Heart left ventricle (tissue), 16 donors: ENCODE results near the gene MLPH. TPM values are rescaled to one million over a fixed set of nuclear protein-coding genes. Genes with fewer than 3 reads are reported as not detected.

Source experiments
- ATAC-seq, 4 donors: fragments of 200-7000 bp; cut with Tn5 transposase; one replicate each; pipeline ENCODE4 v1.9.1; 2020 to 2022; ENCODE audit warnings: moderate library complexity in 4 of 4, mild to moderate bottlenecking in 3 of 4, moderate number of reproducible peaks in 1 of 4
- DNase-seq, 5 donors: peaks; one replicate each; pipeline ENCODE4 v3.0.0-alpha.2; 2020
- H3K27ac ChIP-seq, 12 donors: fragments of 200-600 bp; sonication (generic) in 4 of 12; one replicate each; pipeline versions ENCODE4 v1.5.0 to v1.8.0; 2016 to 2022; ENCODE audit warnings: mild to moderate bottlenecking in 2 of 12
- H3K27me3 ChIP-seq, 9 donors: fragments of 200-600 bp; sonication (generic) in 2 of 9; one replicate each; pipeline versions ENCODE4 v1.5.1 to v1.8.0; 2016 to 2022; ENCODE audit warnings: mild to moderate bottlenecking in 3 of 9
- H3K36me3 ChIP-seq, 9 donors: fragments of 200-600 bp; sonication (generic) in 2 of 9; one replicate each; pipeline versions ENCODE4 v1.5.0 to v1.8.0; 2018 to 2022; ENCODE audit warnings: mild to moderate bottlenecking in 2 of 9
- H3K4me1 ChIP-seq, 12 donors: fragments of 200-600 bp; sonication (generic) in 4 of 12; one replicate each; pipeline versions ENCODE4 v1.5.0 to v1.8.0; 2016 to 2022; ENCODE audit warnings: mild to moderate bottlenecking in 3 of 12
- H3K4me3 ChIP-seq, 12 donors: fragments of 200-600 bp; sonication (generic) in 4 of 12; one replicate each; pipeline versions ENCODE4 v1.5.0 to v1.8.0; 2017 to 2022; ENCODE audit warnings: mild to moderate bottlenecking in 9 of 12, moderate library complexity in 4 of 12
- H3K9me3 ChIP-seq, 12 donors: fragments of 200-600 bp; sonication (generic) in 4 of 12; one replicate each; pipeline versions ENCODE4 v1.5.0 to v1.8.0; 2016 to 2022; ENCODE audit warnings: mild to moderate bottlenecking in 1 of 12
- POLR2A ChIP-seq, 2 donors: fragments of 450-650 bp; IDR thresholded peaks; one replicate each; pipeline ENCODE4 v1.6.1; 2017; ENCODE audit warnings: antibody characterized with exemption in 2 of 2, mild to moderate bottlenecking in 2 of 2, moderate library complexity in 2 of 2
- WGBS, 4 donors: extraction: QIAGEN DNeasy Blood & Tissue Kit in 2 of 4; methylation state at CpG; one replicate each; pipeline versions ENCODE4 v1.1.5 to v1.1.7; 2013 to 2018; 5-methylcytosine and 5-hydroxymethylcytosine counted together
- intact Hi-C, 10 donors: fragments of 100-400 bp; cut with DNase I; formaldehyde crosslinking; loops; one replicate each; pipeline versions ENCODE4 v1.11.1 to v1.14.2; 2022
- polyA plus RNA-seq, 2 donors: library from polyadenylated mRNA; stranded (reverse); fragments of 200-250 nt; gene quantifications; one replicate each; pipeline ENCODE4 v1.2.3, GENCODE V29; 2013
- total RNA-seq, 9 donors: library from RNA; depleted of rRNA in 2 of 9; stranded (reverse); fragments of >200 nt in 2 of 9; fragmentation: NEBNext Ultra II Directional in 3 of 9; extraction: Animal tissue kit (Norgen Biotek cat#: 25700) in 3 of 9; gene quantifications; one replicate each; pipeline versions ENCODE4 v1.1.0 to v1.2.4, GENCODE V29; 2016 to 2023
- TF ChIP-seq, protein P1 (sequence below), 12 donors: fragments of 200-600 bp; sonication (generic) in 4 of 12; IDR thresholded peaks; one replicate each; pipeline versions ENCODE4 v1.5.0 to v1.8.0; 2018 to 2022; ENCODE audit warnings: antibody characterized with exemption in 12 of 12, mild to moderate bottlenecking in 5 of 12
- donor health status: ischemic (EF 13 %, LVEDD 7.1; RV severe dilation, severe dysfunction).
- donor health status: healthy with polysubstance abuse.
- donor health status: DM: no; HTN: yes; CAD: no.
- donor health status: DM: no; HTN: no; CAD: no.
- donor health status: ischemic (EF 25% LVEDD 6.9; RV normal size, moderate dysfunction).
- donor health status: ischemic (EF 25% LVEDD 5.7; RV mildly dilated, moderate dysfunction).
- donor health status: healthy.
- donor health status: DM: yes; HTN: yes; CAD: no.
- donor health status: ischemic (EF 35%, LVEDD 5.7; RV mildly dilated, moderate dysfunction).
- donor health status: nonischemic (EF 11% LVEDD 7.7; RV severe dilation, severe dysfunction).
- donor health status: DM: yes; HTN: yes; CAD: no.
- donor health status: PGD.
- donor health status: ischemic (EF 29% LVEDD 5.4; RV normal size, mild dysfunction).
- donor health status: nonischemic (EF 23%, LVEDD 6.1; RV moderate dilation, normal function).

MLPH gene
- total and polyA plus RNA-seq, 11 donors = 18.3 to 60.3 (median 30.7) TPM

DNA sequence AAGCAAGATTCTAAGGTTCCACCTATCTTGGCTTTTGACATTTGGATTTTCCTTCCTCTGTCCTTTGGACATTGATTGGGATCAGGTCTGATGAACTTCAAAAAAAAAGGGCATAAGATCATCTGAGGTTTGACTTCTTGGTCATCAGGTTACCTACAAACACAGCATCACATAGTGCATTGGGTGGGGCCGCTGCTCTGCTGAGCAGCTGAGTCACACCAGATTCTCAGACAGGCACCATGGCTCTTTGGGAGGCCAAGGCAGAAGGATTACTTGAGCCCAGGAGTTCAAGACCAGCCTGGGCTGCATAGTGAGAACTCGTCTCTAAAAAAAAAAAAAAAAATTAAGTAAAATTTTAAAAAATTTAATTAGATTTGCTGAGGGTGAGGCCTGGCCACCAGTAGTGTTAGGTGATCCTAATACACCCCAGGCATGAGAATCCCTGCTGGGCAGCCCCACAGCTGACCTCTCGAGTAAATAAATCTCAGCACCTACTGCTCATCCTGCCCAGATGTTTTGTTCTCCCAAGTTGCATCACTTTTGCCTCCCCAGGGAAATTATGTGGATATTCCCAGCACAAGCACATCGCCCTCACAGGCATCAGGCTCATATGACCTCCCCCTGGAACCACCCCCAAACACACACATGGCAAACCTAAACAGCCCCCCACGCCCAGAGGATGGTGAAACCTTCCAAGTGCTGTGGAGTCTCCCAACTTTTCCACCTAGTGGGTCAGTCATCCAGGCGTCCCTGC lies 5.3 kb downstream of the MLPH start:
- peaks cover 0 to 29% (median 4%) of the 10 kb centered on the region in 12 donors for H3K4me1 ChIP-seq
- intact Hi-C loops = no loop called here
- ATAC-seq (no peak), DNase-seq (no peak)
- H3K27me3 ChIP-seq = peaks cover 0 to 20% (median 4%) of the 10 kb centered on the region in 9 donors
- H3K9me3 ChIP-seq = peaks cover 0 to 19% (median 11%) of the 10 kb centered on the region in 12 donors
- peaks cover 0 to 9% (median 0%) of the 10 kb centered on the region in 9 donors for H3K36me3 ChIP-seq
- WGBS, 4 donors = 75 to 89% (median 88%) methylated on average over 6 of the region's 6 CpGs
- TF ChIP-seq POLR2A (IDR thresholded peaks at IDR 0.05) = no peak
- TF ChIP-seq, protein P1, sequence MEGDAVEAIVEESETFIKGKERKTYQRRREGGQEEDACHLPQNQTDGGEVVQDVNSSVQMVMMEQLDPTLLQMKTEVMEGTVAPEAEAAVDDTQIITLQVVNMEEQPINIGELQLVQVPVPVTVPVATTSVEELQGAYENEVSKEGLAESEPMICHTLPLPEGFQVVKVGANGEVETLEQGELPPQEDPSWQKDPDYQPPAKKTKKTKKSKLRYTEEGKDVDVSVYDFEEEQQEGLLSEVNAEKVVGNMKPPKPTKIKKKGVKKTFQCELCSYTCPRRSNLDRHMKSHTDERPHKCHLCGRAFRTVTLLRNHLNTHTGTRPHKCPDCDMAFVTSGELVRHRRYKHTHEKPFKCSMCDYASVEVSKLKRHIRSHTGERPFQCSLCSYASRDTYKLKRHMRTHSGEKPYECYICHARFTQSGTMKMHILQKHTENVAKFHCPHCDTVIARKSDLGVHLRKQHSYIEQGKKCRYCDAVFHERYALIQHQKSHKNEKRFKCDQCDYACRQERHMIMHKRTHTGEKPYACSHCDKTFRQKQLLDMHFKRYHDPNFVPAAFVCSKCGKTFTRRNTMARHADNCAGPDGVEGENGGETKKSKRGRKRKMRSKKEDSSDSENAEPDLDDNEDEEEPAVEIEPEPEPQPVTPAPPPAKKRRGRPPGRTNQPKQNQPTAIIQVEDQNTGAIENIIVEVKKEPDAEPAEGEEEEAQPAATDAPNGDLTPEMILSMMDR (IDR thresholded peaks at IDR 0.05) = no peak
- H3K27ac ChIP-seq = no peak overlapping the region
- no peak overlapping the region for H3K4me3 ChIP-seq

DNA sequence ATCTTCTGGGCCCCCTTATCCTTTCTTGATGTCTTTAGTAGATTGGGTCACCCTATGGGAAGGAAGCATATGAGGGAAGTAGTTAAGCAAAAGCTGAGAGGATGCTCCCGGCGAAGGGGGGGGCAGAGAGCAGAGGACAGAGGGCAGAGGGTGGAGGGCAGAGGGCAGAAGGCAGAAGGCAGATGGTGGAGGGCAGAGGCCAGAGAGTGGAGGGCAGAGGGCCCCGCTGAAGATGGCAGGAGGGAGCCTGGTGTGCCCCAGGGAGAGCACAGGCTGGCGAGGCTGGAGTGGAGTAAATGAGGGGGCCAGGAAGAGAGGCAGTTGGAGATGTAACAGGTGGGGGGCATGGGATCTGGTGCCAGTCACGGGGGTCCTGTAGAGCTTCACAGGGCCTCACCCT lies 7.0 kb downstream of the MLPH start:
- peaks cover 0 to 11% (median 0%) of the 10 kb centered on the region in 9 donors for H3K36me3 ChIP-seq
- H3K4me1 ChIP-seq = peaks cover 0 to 18% (median 1%) of the 10 kb centered on the region in 12 donors
- peaks cover 0 to 19% (median 11%) of the 10 kb centered on the region in 12 donors for H3K9me3 ChIP-seq
- ATAC-seq = no peak
- DNase-seq = no peak
- H3K27me3 ChIP-seq = peaks cover 0 to 2% (median 0%) of the 10 kb centered on the region in 9 donors
- TF ChIP-seq POLR2A (IDR thresholded peaks at IDR 0.05) = no peak
- TF ChIP-seq, protein P1 (IDR thresholded peaks at IDR 0.05) = no peak
- 71 to 85% (median 81%) methylated on average over 5 of the region's 5 CpGs for WGBS, 4 donors
- intact Hi-C loops = no loop called here
- H3K27ac ChIP-seq = no peak overlapping the region
- no peak overlapping the region for H3K4me3 ChIP-seq

DNA sequence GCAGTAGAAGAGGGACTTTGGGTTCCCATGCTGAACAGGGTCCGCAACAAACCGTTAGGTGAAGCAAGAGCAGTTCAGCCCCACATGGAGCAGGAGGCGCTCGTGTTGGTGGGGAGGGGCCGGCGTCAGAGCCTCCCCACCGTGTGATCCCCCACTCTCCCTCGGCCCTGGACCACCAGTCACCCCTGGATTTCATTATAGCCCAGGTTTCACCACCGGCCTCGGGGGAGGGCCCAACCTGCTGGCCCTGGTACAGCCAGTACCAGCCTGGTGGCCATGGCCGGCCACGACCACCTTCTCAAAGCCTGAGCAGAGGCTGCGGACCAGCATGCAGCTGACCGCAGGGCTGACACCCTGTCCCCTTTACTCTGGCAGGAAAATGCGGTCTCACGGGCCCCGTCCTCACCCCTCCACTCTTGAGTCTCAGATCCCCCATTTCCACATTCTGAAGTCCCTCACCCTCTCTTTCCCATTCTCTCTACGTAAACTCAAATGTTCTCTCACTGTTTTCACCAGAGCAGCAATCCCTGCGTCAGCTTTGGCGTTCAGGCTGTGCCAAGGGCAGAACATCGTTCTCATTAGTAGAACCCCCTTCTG lies 8.6 kb downstream of the MLPH start:
- Histone ChIP-seq H3K4me3 (no peak overlapping the region), H3K27ac (no peak overlapping the region), H3K36me3 (peaks cover 0 to 11% (median 0%) of the 10 kb centered on the region in 9 donors), H3K9me3 (peaks cover 0 to 19% (median 11%) of the 10 kb centered on the region in 12 donors), H3K27me3 (no peaks in the 10 kb centered on the region), H3K4me1 (peaks cover 0 to 3% (median 0%) of the 10 kb centered on the region in 12 donors)
- no peak for ATAC-seq
- WGBS, 4 donors = 87 to 88% (median 87%) methylated on average over 21 of the region's 21 CpGs
- intact Hi-C loops = no loop called here
- TF ChIP-seq, protein P1 (IDR thresholded peaks at IDR 0.05) = no peak
- TF ChIP-seq POLR2A (IDR thresholded peaks at IDR 0.05) = no peak
- no peak for DNase-seq

DNA sequence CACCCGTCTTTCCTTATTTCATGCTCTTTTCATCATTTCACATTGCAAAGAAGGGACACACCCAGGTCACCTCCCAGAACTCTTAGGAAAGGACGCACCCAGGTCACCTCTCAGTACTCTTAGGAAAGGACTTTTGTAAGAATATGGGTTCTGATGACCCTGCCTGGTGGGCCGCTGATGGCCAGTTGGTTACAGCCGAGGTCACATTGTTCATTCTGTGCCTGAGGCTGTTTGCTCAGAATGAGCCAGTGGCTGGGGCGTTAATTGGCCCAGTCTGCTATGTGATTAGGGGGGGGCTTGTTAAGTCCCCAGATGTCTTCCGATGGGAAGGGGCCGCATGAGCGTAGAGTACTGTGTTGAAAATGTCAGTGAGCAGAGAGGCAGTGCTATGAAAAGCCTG lies 9.4 kb downstream of the MLPH start:
- ATAC-seq (no peak), DNase-seq (no peak)
- no peak for TF ChIP-seq POLR2A (IDR thresholded peaks at IDR 0.05)
- TF ChIP-seq, protein P1 (IDR thresholded peaks at IDR 0.05) = no peak
- no peak overlapping the region for H3K27ac ChIP-seq
- 86 to 90% (median 88%) methylated on average over 8 of the region's 8 CpGs for WGBS, 4 donors
- H3K36me3 ChIP-seq = peaks cover 0 to 11% (median 0%) of the 10 kb centered on the region in 9 donors
- no peaks in the 10 kb centered on the region for H3K27me3 ChIP-seq
- H3K9me3 ChIP-seq = peaks cover 0 to 11% (median 6%) of the 10 kb centered on the region in 12 donors
- H3K4me1 ChIP-seq = peaks cover 0 to 6% (median 0%) of the 10 kb centered on the region in 12 donors
- H3K4me3 ChIP-seq = no peak overlapping the region
- intact Hi-C loops = no loop called here
